ENCODE measurements around the gene PDE8A.

- TF ChIP-seq, protein P1, sequence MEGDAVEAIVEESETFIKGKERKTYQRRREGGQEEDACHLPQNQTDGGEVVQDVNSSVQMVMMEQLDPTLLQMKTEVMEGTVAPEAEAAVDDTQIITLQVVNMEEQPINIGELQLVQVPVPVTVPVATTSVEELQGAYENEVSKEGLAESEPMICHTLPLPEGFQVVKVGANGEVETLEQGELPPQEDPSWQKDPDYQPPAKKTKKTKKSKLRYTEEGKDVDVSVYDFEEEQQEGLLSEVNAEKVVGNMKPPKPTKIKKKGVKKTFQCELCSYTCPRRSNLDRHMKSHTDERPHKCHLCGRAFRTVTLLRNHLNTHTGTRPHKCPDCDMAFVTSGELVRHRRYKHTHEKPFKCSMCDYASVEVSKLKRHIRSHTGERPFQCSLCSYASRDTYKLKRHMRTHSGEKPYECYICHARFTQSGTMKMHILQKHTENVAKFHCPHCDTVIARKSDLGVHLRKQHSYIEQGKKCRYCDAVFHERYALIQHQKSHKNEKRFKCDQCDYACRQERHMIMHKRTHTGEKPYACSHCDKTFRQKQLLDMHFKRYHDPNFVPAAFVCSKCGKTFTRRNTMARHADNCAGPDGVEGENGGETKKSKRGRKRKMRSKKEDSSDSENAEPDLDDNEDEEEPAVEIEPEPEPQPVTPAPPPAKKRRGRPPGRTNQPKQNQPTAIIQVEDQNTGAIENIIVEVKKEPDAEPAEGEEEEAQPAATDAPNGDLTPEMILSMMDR (IDR thresholded peaks at IDR 0.05) = no peak
- no peak for TF ChIP-seq POLR2A (IDR thresholded peaks at IDR 0.05)
These were observed 180.6 kb downstream of the PDE8A start for GRCh38 chr15:85162237-85162636.

Data from breast epithelium (tissue), 3 donors.